Activated B cell treated with CpG ODN at 0.5 μM for 24 hours (primary cell): ENCODE measurements around the gene CA9. TPM values are rescaled to one million over a fixed set of nuclear protein-coding genes. Genes with fewer than 3 reads are reported as not detected.

ENCODE experiments used
- ATAC-seq: fragments of 200-7000 bp; cut with Tn5 transposase; one replicate; pipeline ENCODE4 v1.10.0; 2021; ENCODE audit warnings: low read depth, mild to moderate bottlenecking, moderate library complexity
- CTCF ChIA-PET: fragments of 350-600 bp; sonication (Branson Sonifier 250); formaldehyde crosslinking; loops from one replicate; lab custom pipeline; 2021; ENCODE audit warnings: antibody characterized with exemption; lab: Charles Lee
- POLR2A ChIA-PET: fragments of 350-600 bp; sonication (Branson Sonifier 250); formaldehyde crosslinking; loops from one replicate; lab custom pipeline; 2021; ENCODE audit warnings: antibody characterized with exemption; lab: Charles Lee
- DNase-seq: peaks from one replicate; pipeline ENCODE4 v3.0.0; 2022
- H3K27ac Mint-ChIP-seq: one replicate; pipeline ENCODE4 v1.8.0; 2020; ENCODE audit warnings: mixed read lengths
- H3K27me3 Mint-ChIP-seq: one replicate; pipeline ENCODE4 v1.8.0; 2021; ENCODE audit warnings: mixed read lengths
- H3K36me3 Mint-ChIP-seq: one replicate; pipeline ENCODE4 v1.8.0; 2021; ENCODE audit warnings: low read depth, mixed read lengths
- H3K4me1 Mint-ChIP-seq: one replicate; pipeline ENCODE4 v1.8.0; 2021; ENCODE audit warnings: mixed read lengths
- H3K4me3 Mint-ChIP-seq: one replicate; pipeline ENCODE4 v1.8.0; 2020; ENCODE audit warnings: mild to moderate bottlenecking, mixed read lengths
- H3K9me3 Mint-ChIP-seq: one replicate; pipeline ENCODE4 v1.8.0; 2020; ENCODE audit warnings: mixed read lengths
- intact Hi-C: fragments of 100-400 bp; cut with micrococcal nuclease; formaldehyde crosslinking; loops from one replicate; pipeline ENCODE4 v1.15.1; 2024
- total RNA-seq: library from RNA; stranded (reverse); gene quantifications from 2 replicates; pipeline ENCODE4 v1.2.3, GENCODE V29; 2022
- TF ChIP-seq, protein P1 (sequence below): fragments of 200-600 bp; IDR thresholded peaks from one replicate; pipeline ENCODE4 v1.8.0; 2022; ENCODE audit warnings: antibody characterized with exemption, mild to moderate bottlenecking

Gene CA9
- total RNA-seq, 1 donor from 2014 or later = not detected

DNA sequence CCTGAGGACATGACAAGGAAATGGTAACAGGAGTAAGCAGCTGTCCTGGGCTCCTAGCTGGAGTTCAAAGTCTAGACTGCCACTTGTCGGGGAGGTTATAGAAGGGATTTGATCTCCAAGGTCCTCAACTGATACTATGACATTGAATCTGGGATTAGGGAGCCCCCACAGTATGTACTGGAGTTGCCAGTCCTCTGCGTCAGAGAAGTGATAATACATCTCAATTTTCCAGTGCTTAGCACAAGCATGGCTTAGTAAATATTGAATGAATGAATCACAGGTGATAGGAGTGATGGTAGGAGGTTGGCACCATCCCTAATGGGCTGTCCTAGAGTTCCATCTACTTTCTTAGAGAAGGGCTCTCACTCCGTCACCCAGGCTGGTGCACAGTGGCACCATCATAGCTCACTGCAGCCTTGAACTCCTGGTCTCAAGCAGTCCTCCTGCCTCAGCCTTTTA, 22.2 kb downstream of the CA9 start:
- no peaks in the 10 kb centered on the region for H3K9me3 Mint-ChIP-seq
- DNase-seq (no peak), ATAC-seq (no peak)
- TF ChIP-seq, protein P1, sequence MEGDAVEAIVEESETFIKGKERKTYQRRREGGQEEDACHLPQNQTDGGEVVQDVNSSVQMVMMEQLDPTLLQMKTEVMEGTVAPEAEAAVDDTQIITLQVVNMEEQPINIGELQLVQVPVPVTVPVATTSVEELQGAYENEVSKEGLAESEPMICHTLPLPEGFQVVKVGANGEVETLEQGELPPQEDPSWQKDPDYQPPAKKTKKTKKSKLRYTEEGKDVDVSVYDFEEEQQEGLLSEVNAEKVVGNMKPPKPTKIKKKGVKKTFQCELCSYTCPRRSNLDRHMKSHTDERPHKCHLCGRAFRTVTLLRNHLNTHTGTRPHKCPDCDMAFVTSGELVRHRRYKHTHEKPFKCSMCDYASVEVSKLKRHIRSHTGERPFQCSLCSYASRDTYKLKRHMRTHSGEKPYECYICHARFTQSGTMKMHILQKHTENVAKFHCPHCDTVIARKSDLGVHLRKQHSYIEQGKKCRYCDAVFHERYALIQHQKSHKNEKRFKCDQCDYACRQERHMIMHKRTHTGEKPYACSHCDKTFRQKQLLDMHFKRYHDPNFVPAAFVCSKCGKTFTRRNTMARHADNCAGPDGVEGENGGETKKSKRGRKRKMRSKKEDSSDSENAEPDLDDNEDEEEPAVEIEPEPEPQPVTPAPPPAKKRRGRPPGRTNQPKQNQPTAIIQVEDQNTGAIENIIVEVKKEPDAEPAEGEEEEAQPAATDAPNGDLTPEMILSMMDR = no peak
- intact Hi-C loops = loop anchor here (1.0 to 2.0 kb wide), 5 partner anchors 37 to 92 kb away; partner anchors contain the start of genes CD72, CREB3 and TLN1
- H3K27ac Mint-ChIP-seq = no peak overlapping the region
- peaks cover 14% of the 10 kb centered on the region for H3K4me1 Mint-ChIP-seq
- peaks cover under 1% of the 10 kb centered on the region for H3K36me3 Mint-ChIP-seq
- H3K27me3 Mint-ChIP-seq = no peaks in the 10 kb centered on the region
- CTCF ChIA-PET = interaction anchor here (0.9 to 4.6 kb wide), 22 partner anchors 9 to 186 kb away, joined by 3 to 52 read pairs (median 16); partner anchors contain the start of genes ARHGEF39, CCDC107, CD72 and CREB3
- POLR2A ChIA-PET = interaction anchor here (0.6 to 2.8 kb wide), 17 partner anchors 8 to 580 kb away, joined by 3 to 24 read pairs (median 4); partner anchors contain the start of genes ARHGEF39, ATOSB, CCDC107 and CREB3
- no peak overlapping the region for H3K4me3 Mint-ChIP-seq

DNA sequence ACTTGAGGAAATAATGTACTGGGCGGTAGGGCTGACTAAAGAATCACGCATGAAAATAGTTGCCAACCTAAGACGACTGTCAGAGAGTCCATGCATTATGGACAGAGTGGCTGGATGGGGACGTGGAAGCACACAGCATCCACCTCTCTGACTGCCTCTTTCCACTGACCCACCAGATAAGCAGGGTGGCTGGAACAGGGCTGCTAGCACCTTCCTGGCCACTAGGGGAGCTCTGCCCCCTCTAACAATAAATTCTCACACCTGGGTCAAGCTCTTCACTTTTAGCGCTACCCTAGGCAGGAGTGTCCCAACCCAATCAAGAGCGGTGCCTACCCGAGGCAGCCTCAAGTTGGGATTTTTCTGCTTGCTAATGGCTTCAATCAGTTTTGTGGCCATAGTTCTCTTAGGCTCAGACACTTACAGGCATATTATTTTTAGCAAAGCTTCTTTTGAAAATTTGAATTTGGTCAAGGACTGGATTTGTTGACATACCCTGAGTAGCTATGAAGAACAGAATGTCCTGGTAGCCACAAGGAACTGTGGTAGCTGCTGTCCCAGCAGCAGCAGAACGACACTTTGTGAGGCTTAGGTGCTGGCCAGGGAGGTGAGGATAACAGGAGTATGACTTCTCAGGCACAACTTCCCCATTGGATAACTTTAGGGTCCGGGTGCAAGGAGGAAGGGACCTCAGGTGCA, 22.9 kb downstream of the CA9 start:
- Mint-ChIP-seq H3K4me1 (peaks cover 9% of the 10 kb centered on the region), H3K36me3 (no peaks in the 10 kb centered on the region), H3K27me3 (no peaks in the 10 kb centered on the region), H3K27ac (peak overlapping the region; percentile 76), H3K9me3 (no peaks in the 10 kb centered on the region), H3K4me3 (no peak overlapping the region)
- intact Hi-C loops = loop anchor here (1.0 to 2.0 kb wide), 5 partner anchors 36 to 92 kb away; partner anchors contain the start of genes CD72, CREB3 and TLN1
- DNase-seq (peak; percentile 50), ATAC-seq (peak; percentile 98)
- TF ChIP-seq, protein P1 = no peak
- ChIA-PET POLR2A (interaction anchor here (0.6 to 2.8 kb wide), 18 partner anchors 9 to 581 kb away, joined by 3 to 24 read pairs (median 4); partner anchors contain the start of genes ARHGEF39, ATOSB, CCDC107 and CREB3), CTCF (interaction anchor here (0.7 to 4.6 kb wide), 29 partner anchors 9 to 186 kb away, joined by 3 to 52 read pairs (median 7); partner anchors contain the start of genes ARHGEF39, CCDC107, CD72 and CREB3)

DNA sequence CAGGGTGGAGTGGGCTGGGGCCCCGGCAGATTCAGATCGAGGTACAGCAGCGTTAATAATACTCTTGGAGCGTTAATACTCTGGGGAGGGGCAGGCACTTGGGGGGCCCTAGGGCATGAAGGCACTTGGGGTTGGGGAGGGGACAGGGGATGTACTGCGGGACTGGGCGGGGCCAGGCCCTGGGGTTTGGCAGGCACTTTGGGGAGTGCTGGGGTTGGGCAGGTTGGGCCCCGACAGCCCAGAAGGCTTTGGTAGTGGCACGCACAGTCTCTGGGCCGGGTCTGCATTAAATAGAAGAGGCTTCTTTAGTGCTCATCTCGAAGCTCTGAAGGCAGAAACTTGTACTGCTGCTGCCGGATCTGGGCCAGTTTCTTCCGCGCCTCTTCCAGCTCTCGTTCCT, 23.8 kb downstream of the CA9 start:
- CTCF ChIA-PET = interaction anchor here (0.9 to 4.6 kb wide), 19 partner anchors 10 to 185 kb away, joined by 3 to 52 read pairs (median 9); partner anchors contain the start of genes ARHGEF39, CCDC107, CREB3 and RGP1

DNA sequence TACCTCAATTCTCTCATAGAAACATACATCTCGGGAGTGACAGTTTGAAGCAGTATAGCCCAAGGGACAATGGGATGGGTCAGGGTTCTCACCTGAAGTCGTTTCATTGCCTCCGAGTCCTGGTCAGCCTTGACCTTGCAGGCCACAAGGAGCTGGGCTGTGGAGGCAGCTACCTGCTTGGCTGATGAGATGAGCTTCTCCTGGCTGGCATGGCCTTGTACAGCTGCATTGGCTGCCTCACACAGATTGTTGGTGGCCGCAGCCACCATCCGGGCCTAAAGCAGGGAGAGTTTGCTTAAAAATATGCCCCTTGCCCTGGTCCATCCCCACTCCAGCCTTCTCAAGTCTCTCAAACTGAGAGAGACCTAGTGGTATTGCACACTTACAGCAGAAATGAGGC, 24.5 kb downstream of the CA9 start:
- no peaks in the 10 kb centered on the region for H3K36me3 Mint-ChIP-seq
- peaks cover 9% of the 10 kb centered on the region for H3K4me1 Mint-ChIP-seq
- no peaks in the 10 kb centered on the region for H3K9me3 Mint-ChIP-seq
- TF ChIP-seq, protein P1 = no peak
- H3K27ac Mint-ChIP-seq = no peak overlapping the region
- ChIA-PET POLR2A (no interaction called here), CTCF (interaction anchor here (1.5 to 4.6 kb wide), 4 partner anchors 41 to 94 kb away, joined by 3 to 41 read pairs (median 36); partner anchors contain the start of genes CCDC107, RMRP and TESK1)
- H3K27me3 Mint-ChIP-seq = no peaks in the 10 kb centered on the region
- H3K4me3 Mint-ChIP-seq = no peak overlapping the region
- DNase-seq (no peak), ATAC-seq (no peak)
- intact Hi-C loops = no loop called here

More for the DNA sequence above, 23.8 kb downstream of the CA9 start:
- intact Hi-C loops = loop anchor here (2.0 kb wide), 1 partner anchor 35 kb away; the partner anchor contains the start of genes CREB3 and TLN1
- Mint-ChIP-seq H3K36me3 (no peaks in the 10 kb centered on the region), H3K4me1 (peaks cover 9% of the 10 kb centered on the region), H3K4me3 (no peak overlapping the region), H3K27me3 (no peaks in the 10 kb centered on the region), H3K27ac (no peak overlapping the region), H3K9me3 (no peaks in the 10 kb centered on the region)
- DNase-seq = no peak
- TF ChIP-seq, protein P1 = no peak
- POLR2A ChIA-PET = interaction anchor here (1.2 to 2.8 kb wide), 3 partner anchors 39 to 52 kb away, joined by 3 to 24 read pairs (median 7); partner anchors contain the start of genes CCDC107 and RMRP
- no peak for ATAC-seq
